Heart left ventricle (tissue), 13 donors: Measurements from ENCODE around the gene TMEM30B.

Experiments used
- POLR2A ChIP-seq, 2 donors: fragments of 450-650 bp; IDR thresholded peaks; one replicate each; pipeline ENCODE4 v1.6.1; 2017; ENCODE audit warnings: antibody characterized with exemption in 2 of 2, mild to moderate bottlenecking in 2 of 2, moderate library complexity in 2 of 2
- TF ChIP-seq, protein P1 (sequence below), 12 donors: fragments of 200-600 bp; sonication (generic) in 4 of 12; IDR thresholded peaks; one replicate each; pipeline versions ENCODE4 v1.5.0 to v1.8.0; 2018 to 2022; ENCODE audit warnings: antibody characterized with exemption in 12 of 12, mild to moderate bottlenecking in 5 of 12
- donor health status: ischemic (EF 13 %, LVEDD 7.1; RV severe dilation, severe dysfunction).
- donor health status: DM: no; HTN: yes; CAD: no.
- donor health status: DM: no; HTN: no; CAD: no.
- donor health status: ischemic (EF 25% LVEDD 6.9; RV normal size, moderate dysfunction).
- donor health status: ischemic (EF 25% LVEDD 5.7; RV mildly dilated, moderate dysfunction).
- donor health status: ischemic (EF 35%, LVEDD 5.7; RV mildly dilated, moderate dysfunction).
- donor health status: nonischemic (EF 11% LVEDD 7.7; RV severe dilation, severe dysfunction).
- donor health status: DM: yes; HTN: yes; CAD: no.
- donor health status: PGD.
- donor health status: ischemic (EF 29% LVEDD 5.4; RV normal size, mild dysfunction).
- donor health status: nonischemic (EF 23%, LVEDD 6.1; RV moderate dilation, normal function).

- TF ChIP-seq POLR2A (IDR thresholded peaks at IDR 0.05), result no peak
- TF ChIP-seq, protein P1, sequence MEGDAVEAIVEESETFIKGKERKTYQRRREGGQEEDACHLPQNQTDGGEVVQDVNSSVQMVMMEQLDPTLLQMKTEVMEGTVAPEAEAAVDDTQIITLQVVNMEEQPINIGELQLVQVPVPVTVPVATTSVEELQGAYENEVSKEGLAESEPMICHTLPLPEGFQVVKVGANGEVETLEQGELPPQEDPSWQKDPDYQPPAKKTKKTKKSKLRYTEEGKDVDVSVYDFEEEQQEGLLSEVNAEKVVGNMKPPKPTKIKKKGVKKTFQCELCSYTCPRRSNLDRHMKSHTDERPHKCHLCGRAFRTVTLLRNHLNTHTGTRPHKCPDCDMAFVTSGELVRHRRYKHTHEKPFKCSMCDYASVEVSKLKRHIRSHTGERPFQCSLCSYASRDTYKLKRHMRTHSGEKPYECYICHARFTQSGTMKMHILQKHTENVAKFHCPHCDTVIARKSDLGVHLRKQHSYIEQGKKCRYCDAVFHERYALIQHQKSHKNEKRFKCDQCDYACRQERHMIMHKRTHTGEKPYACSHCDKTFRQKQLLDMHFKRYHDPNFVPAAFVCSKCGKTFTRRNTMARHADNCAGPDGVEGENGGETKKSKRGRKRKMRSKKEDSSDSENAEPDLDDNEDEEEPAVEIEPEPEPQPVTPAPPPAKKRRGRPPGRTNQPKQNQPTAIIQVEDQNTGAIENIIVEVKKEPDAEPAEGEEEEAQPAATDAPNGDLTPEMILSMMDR (IDR thresholded peaks at IDR 0.05), result peak; percentile 63 to 81 (median 76)
Observed at GRCh38 chr14:61269321-61270083, 11.6 kb downstream of the TMEM30B start.
